Eye (tissue), 1 donor: ENCODE results near the gene PRUNE2.
A peak's percentile ranks its signal among the peaks of the same experiment; 100 is the strongest.
"Not testable (repeated sequence)": the region's sequence is repeated elsewhere in the genome, so short reads cannot be mapped to it uniquely, and the experiment has no call there.

Experiments
- DNase-seq: peaks from one replicate; pipeline ENCODE4 v3.0.0-alpha.2; 2015

PRUNE2 gene

DNA sequence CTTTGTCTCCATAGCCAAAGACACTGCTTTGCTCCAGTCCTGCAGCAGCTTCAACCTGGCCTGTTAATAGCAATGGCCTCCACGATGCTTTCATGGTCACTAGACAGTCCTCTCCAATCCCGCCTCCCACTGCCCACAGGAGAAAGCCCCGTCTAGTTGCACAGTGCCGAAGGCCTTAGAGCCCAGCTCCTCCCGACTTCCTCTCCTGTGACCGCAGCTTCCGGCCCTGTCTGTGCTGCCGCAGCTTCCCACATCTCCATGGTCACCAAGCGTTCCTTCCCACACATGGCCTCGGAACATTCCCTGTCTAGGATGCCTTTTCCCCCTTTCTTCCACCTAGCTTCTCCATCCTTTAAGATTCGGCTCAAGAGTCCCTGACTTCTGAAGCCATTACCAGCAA is 118.2 kb downstream of the PRUNE2 start:
- no peak for DNase-seq

DNA sequence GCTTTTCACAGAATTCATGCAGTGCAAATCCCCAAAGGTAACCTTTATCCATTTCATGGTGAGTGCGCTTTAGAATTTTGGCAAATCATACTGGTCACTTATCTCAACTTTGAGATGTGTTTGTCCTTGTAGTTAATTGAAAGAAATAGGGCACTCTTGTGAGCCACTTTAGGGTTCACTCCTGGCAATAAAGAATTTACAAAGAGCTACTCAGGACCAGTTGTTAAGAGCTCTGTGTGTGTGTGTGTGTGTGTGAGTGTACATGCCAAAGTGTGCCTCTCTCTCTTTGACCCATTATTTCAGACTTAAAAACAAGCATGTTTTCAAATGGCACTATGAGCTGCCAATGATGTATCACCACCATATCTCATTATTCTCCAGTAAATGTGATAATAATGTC is 120.4 kb downstream of the PRUNE2 start:
- DNase-seq, result no peak

DNA sequence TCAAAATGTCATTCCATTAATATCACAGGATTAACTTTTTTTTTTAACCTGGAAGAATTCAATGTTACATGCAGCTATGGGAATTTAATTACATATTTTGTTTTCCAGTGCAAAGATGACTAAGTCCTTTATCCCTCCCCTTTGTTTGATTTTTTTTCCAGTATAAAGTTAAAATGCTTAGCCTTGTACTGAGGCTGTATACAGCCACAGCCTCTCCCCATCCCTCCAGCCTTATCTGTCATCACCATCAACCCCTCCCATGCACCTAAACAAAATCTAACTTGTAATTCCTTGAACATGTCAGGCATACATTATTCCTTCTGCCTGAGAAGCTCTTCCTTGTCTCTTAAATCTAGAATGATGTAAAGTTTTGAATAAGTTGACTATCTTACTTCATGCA is 121.0 kb downstream of the PRUNE2 start:
- no peak for DNase-seq

DNA sequence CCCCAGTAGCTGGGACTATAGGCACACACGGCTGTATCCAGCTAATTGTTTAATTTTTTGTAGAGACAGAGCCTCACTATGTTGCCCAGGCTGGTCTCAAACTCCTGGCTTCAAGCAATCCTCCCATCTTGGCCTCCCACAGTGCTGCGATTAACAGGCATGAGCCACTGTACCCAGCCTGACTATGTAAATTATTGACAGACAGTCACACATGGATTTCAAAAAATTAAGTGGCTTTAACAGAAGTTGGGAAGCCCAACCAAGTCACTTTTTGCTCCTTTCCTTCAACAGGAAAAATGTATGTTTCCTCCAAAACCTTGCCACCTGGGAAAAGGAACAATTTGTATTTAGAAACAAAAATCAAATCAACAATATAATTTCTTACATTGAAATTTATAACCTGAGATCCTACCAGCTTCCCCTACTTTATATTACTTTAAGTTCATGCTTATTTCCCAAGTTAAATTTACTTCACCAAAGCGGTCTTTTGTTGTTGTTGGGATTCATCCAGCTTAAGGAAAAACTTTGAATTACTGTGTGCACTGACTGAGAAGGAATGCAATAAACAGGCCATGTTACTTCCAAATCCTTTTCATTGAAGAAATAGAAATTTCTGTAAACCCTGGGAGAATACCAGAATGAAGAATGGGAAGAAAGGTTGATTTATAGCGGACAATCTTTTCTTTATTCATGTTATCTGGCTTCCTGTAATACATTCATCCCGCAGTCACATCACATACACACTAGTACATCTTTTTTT is 133.0 kb downstream of the PRUNE2 start:
- peak; percentile 35 for DNase-seq

DNA sequence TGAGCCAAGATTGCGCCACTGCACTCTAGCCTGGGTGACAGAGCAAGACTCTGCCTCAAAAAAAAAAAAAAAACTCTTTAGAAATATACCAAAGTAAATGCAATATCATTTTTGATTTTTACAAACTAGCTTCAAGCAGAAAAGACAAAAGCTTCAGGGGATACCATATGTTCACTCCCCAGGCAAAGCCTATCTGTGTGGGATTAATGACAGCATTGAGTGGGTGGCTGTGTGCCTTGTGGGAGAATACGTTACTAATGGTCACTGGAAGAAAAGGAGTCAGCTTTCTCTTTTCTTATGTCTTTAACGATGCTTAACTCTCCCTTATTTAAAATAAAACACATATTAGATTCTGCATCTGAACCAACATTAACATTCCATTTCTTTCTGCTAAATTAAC is 139.8 kb downstream of the PRUNE2 start:
- DNase-seq, result no peak

DNA sequence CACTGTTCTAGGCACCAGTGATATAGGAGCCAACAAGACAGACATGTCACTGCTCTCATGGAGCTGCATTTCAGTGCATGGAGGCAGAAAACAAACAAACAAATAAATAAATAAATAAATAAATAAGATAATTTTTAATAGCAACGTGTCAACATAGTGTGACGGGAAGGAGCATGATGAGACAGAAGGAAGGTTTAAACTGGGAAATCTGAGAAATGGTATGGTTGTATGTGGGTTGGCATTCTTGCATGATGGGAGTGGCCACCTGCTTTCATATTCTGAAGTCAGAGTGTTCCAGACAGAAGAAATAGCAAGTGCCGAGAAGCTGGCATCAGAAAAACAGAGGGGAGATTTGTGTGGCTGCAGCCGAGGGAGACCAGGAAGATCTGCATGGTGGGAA is 141.8 kb downstream of the PRUNE2 start, which contains the start of gene PCA3:
Gene PCA3 (plus strand): TSS at position 301 of the 400 bp plus-strand sequence.
- no peak for DNase-seq

DNA sequence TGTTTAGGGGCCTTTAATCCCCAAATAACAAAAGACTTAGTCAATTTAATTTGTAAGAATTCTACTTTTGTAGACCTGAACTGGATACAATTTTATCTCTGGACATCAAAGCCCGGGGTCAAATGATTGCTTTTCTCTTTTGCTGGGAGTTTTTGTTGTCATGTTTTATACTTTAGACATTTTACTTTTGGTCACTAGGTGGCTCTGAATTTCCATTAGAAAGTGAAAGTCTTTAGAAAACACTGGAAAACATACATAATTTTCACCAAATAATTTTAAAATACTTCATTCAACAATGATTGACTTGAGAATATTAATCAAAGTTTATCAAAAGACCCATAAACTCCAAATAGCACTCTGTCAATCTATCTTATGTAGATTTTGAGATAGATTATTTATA is 144.5 kb downstream of the PRUNE2 start:
- no peak for DNase-seq

DNA sequence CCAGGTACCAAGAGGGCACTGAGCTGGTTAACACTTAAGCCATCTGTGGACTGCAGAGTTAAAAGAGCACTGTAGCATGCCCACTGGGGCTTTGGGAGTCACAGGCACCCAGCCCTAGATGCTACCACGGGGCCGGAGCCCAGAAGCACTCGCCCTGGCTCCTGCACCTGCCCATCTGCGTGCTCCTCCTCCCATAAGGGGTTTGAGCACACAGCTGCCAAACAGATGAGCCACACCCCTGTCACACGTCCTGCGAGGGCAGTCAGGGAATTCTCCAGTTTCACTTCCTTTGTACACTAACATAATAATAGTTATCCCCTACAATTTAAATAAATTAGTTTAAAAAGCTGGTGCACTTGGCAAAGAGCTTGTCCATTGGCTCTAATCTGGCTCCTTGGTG is 146.2 kb downstream of the PRUNE2 start:
- DNase-seq, result no peak

DNA sequence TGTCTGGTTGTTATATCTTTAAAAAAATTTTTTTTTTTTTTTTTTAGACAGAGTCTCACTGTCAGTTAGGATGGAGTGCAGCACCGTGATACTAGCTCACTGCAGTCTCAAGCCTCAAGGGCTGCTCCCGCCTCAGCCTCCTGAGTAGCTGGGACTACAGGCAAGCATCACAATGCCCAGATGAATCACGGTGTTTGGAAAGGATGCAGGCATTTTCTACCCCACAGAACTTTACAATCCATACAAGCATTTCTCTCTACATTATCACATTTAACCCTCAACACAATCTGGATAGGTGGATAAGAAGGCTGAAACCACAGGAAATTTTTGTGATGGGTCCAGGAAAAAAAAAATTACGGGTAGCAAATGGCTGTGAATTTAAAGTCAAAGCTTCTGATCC is 147.4 kb downstream of the PRUNE2 start:
- DNase-seq, result no peak

DNA sequence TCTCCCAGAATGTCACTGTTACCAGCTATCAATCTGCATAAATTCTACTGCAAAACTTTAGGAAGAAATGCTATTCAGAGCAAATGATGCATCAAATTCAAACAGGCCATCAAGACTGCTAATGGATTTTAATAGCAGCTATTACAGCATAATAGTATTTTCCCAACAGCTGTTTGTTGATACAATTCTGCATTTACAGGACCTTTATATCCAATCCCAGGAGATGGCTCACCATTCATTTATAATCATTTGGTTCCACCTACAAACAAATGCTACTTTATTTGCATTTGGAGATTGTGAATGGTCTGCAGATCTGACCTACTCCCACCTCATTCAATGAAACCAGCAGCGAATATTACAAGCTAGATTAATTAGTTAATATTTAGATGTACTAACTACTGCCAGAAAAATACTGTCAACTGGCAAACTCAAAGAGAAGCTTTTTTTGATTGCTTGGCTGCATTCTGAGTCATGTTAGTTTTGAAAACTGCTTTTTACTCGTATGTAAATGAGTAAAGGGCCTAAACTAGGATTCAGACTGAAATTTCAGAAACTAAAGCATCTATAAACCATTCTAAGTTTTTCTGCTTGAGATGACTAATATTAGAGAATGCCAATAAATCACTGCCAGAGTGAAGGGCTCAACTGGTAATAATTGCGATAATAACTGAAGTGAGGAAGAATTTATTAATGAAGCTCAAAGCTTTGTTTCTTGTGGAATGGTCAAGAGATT is 148.8 kb downstream of the PRUNE2 start:
- DNase-seq, result no peak

DNA sequence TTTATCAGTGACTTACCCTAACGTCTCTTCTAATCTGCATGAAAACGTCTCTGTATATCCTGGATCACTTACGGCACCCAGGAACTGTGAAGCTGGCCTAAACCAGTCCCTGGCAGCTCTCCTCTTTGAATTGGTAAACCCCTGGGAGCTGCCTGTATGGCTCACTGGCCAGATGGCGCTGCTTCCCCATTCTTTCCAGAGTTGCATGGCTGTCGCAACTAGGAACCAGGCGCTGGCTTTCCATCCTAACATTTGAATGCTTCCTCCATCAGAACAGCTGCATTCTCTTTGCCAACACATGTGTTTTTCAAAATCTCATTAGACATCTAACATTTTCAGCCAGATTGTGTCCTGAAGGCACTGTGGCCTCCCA is 149.7 kb downstream of the PRUNE2 start:
- DNase-seq, result peak; percentile 56

DNA sequence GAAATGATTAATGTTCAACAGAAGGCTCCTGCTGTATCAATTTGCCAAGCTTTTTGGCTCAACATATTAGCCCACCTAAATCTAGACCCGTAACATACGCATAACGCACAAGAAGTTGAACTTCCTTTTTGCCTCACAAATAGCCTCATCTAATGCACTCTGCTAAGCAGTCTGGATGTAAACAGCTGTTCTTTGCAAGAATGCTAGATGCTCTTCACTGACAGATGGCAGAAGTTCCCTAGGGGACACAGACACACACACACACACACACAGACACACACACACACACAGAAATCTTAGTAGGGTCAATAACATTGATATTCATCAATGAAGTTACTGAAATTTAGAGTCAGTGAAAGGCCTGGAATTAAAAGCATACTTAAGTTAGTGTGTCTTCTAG is 154.9 kb downstream of the PRUNE2 start:
- peak; percentile 70 for DNase-seq

DNA sequence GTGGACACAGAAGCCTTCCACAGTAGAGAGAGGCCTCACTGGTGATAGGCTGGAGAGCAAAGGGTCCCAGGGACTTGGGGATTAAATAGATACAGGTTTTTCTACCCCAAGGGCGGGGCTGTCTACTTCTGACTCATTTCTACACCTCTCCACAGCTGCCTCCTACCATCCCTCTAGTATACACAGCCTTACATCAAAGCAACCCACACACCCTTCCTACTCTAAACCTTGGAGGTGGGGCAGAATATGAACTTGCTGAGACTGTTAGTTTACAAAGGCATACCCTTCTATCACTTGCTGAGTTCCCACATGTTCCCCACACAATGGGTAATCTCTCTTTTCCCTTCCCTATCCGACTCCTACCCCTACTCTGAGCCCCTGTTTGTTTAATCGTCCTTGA is 161.6 kb downstream of the PRUNE2 start:
- no peak for DNase-seq

DNA sequence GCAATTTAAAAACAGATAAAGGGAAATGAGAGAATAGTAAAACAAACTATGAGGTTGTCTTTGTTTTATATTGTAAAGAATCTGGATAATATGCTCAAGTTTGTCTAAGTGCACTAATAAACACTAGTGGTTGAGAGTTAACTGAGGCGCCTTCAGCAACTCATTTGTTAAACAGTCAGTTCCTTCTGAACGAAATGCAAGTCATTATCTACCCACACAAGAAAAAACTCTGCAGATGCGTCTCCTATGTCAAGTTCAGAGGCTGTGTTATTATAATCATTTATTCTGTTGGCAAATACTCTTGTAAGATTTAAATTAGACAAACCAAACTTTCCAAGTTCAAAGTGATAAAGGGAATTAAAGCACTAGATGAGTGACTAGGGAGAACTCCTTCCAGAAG is 162.0 kb downstream of the PRUNE2 start:
- DNase-seq, result no peak

DNA sequence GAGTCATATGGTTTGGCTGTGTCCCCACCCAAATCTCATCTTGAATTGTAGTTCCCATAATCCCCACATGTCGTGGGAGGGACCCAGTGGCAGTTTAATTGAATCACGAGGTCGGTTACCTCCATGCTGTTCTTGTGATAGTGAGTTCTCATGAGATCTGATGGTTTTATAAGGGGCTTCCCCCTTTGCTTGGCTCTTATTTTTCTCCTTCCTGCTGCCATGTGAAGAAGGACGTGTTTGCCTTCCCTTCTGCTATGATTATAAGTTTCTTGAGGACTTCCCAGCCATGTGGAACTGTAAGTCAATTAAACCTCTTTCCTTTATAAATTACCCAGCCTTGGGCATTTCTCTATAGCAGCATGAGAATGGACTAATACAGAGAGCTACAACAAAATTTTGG is 163.0 kb downstream of the PRUNE2 start:
- DNase-seq, result not testable (repeated sequence)

DNA sequence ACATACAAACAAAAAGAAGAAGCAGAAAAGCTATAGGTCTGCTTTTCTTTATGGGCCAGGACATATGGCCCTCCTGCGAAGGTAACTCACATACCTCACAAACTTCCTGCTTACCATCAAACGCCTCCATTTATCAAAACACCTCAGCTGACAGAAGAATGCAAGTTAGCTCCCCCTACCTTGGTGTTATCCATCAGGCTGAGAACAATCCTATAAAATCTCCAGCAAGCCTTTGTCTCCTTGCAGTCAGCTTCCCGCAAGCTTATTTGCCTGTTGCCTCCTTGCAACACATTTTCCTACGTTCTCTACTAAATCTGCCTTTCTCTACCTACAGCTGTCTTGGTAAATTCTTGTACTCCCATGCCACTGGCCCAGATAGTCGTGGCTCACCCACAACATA is 164.4 kb downstream of the PRUNE2 start:
- no peak for DNase-seq

DNA sequence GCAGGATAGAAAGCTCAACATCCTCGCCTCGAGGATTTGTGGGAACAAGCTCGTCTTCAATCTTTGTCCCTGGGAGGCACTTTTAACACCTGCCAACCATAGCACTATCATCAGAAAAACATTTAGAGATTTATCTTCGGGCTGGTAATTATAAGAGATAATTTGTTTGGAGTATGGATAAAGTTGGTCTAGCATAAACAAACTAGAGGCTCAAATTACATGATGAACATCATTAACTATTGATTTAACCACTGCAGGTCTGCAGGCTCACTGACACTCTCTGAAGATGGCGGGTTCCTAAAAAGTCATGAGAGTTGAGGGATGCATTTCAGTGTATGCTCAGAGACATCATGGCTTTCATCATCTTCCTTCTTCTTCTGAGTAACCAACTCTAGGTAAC is 167.5 kb downstream of the PRUNE2 start:
- DNase-seq, result no peak

DNA sequence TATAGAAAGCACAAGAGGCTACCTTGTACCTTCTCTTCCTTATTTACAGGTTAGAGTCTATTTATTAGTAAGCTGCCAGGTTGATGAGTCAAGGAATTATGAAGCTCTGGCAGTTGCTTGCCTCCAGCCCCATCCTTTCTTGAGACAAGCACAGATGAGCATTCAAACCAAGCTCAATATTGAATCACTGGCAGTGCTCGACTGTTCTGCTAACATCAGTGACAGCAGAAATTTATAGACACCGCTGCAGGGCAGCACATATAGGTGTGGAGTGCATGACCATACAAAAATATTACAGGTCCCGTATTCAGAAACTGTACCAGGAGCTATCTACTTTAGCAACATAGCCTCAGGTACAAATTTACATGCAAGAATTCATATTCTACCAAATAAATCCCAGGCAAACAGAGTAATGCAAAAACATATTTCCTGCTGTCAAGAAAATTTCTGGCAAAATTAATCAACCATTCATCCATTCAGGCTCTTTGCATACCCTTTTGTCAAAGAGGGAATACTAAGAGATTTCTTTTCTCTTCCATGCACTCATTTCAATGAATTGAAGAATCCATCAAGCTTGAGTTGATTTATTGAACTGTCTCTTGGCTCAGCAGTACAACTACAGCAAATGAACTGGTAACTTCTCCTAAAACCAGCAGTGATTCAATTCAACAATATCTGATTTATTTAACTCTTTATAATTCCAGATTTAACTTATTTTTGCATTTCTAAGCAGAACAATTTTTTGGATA is 168.6 kb downstream of the PRUNE2 start:
- peak; percentile 30 for DNase-seq

DNA sequence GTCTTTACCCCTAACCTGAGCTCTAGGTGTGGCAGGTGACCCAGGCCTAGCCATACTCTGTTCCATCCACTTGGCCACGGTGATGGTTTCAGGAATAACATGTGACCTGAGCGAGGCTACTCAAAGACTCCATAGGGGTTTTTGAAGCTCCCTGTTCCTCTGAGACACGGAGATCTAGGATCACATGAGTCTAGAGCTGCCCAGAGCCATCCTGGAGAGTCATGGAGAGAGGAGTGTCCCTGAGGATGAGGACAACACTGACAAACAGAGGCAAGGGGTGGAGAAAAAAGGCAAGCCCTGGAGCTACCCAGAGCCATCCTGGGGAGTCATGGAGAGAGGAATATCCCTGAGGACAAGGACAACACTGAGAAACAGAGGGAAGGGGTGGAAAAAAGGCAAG is 171.2 kb downstream of the PRUNE2 start:
- no peak for DNase-seq

DNA sequence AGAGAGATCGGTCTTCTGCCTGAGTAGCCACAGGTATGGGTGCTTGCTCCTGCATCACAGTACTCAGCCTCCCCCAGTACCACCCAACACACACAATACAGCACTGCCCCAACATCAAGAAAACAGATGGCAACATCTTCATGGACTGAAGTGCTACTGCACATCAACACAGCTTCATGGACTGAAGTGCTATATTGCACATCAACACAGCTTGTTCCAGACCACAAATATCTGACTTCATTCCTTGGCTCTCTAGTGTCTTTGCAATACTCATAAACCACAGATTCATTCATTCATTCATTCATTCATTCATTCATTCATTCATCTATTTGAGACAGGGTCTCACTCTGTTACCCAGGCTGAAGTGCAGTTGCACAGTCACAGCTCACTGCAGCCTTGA is 172.8 kb downstream of the PRUNE2 start:
- DNase-seq, result no peak

DNA sequence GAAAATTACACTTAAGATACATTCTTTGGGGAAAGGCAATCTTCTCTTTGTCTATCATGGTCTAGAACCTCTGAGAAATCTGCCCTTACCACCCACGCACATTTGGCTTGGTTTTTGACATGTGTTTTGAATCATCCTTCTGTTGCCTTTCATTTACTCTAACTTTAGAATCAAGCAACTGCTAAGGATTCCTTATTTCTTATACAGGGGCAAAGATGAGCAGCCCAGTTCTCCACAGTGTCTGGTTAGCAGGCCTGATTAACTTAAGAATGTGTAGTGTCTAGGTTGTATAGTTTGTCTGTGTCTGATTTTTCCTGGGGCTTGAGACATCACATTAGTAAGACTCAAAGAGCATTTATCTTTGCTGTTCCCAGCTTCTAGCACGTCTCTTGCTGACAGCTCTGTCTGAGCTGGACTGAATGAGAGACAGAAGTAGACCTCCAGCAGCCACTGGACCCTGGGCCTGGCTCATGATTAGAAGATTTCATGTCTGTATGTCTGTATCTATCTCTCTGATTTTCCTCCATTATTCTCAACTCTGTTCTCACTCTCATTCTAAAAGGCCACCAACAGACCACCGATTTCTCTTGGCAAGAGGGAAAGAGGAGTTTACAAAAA is 173.5 kb downstream of the PRUNE2 start:
- DNase-seq, result no peak

DNA sequence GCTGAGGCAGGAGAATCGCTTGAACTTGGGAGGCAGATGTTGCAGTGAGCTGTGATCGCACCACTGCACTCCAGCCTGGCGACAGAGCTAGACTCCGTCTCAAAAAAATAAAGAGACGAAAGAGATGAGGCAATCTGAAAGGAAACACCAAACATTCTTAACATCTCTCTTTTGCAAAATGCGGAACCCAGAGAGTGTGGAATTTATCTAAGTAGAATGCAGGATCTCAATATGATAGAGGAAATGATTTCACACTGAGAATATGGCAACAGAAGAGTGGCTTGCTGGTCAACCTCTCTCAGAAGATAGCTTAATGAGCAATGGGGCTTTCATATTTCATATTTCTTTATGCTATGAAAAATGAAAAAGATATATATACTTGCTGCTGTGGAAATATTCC is 175.1 kb downstream of the PRUNE2 start:
- no peak for DNase-seq

DNA sequence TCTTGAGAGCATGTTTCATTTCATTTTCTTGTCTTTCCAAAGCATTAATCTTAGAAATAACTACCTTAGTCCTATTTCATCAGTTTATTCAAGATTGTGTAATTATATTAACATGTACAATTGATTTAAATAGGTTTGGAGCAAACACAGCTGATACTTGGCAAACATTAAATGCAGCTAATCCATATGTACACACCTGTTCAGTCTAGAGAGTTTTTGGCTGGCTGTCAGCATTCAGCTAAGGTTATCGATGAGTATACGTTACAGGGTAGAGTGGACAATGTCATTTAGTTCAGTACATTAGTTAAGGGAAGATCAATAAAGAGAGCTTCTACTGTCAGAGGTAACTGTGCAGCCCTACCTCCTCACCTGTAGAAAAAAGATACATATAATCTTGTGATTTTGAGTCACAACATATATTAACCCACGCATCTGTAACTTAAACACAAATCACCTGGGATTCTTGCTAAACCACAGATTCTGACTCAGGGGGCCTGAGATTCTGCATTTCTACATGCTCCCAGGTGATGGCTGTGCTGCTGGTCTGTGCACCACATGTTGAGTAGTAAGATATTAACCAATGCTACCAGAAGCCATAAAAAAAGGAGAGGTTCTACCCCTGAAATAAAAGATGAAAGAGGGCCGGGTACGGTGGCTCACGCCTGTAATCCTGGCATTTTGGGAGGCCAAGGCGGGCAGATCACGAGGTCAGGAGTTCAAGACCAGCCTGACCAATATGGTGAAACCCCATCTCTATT is 175.8 kb downstream of the PRUNE2 start:
- DNase-seq, result no peak
